GM23338 (cell line): ENCODE data around the gene MATK. TPM values are rescaled to one million over a fixed set of nuclear protein-coding genes. Genes with fewer than 3 reads are reported as not detected.

ENCODE experiments used
- ATAC-seq: fragments of 200-7000 bp; cut with Tn5 transposase; 3 replicates; pipeline ENCODE4 v1.9.1; 2020
- DNase-seq: peaks from one replicate; pipeline ENCODE4 v3.0.0-alpha.2; 2015; ENCODE audit warnings: low spot score
- H2AFZ ChIP-seq: fragments of 200-600 bp; sonication (generic); 2 replicates; pipeline ENCODE4 v1.8.0; 2016; ENCODE audit warnings: antibody characterized with exemption, mild to moderate bottlenecking, moderate library complexity
- H3F3A ChIP-seq: fragments of 200-600 bp; sonication (generic); replicated peaks from 2 replicates; pipeline ENCODE4 v1.8.0; 2017; ENCODE audit warnings: antibody characterized with exemption, mixed run types, low read depth
- H3K27ac ChIP-seq: fragments of 200-600 bp; sonication (generic); 2 replicates; pipeline ENCODE4 v1.6.1; 2016; ENCODE audit warnings: low read depth
- H3K27me3 ChIP-seq: fragments of 200-600 bp; sonication (generic); 2 replicates; pipeline ENCODE4 v1.8.0; 2016; ENCODE audit warnings: mild to moderate bottlenecking, mixed run types, moderate library complexity; ENCODE audit not compliant: insufficient read depth
- H3K36me3 ChIP-seq: fragments of 200-600 bp; sonication (generic); 2 replicates; pipeline ENCODE4 v1.8.0; 2016; ENCODE audit warnings: mild to moderate bottlenecking; ENCODE audit not compliant: insufficient read depth
- H3K4me1 ChIP-seq: fragments of 200-600 bp; sonication (generic); 2 replicates; pipeline ENCODE4 v1.8.0; 2016; ENCODE audit warnings: mild to moderate bottlenecking, moderate library complexity; ENCODE audit not compliant: insufficient read depth
- H3K4me2 ChIP-seq: fragments of 200-600 bp; sonication (generic); 2 replicates; pipeline ENCODE4 v1.7.1; 2017; ENCODE audit warnings: mixed run types
- H3K4me3 ChIP-seq: fragments of 200-600 bp; sonication (generic); 2 replicates; pipeline ENCODE4 v1.6.1; 2016; ENCODE audit warnings: mixed run types
- H3K79me2 ChIP-seq: fragments of 200-600 bp; sonication (generic); replicated peaks from 2 replicates; pipeline ENCODE4 v1.8.0; 2017; ENCODE audit warnings: mild to moderate bottlenecking; ENCODE audit not compliant: insufficient read depth
- H3K9me2 ChIP-seq: fragments of 200-600 bp; sonication (generic); 2 replicates; pipeline ENCODE4 v1.8.0; 2017; ENCODE audit not compliant: insufficient read depth
- H4K20me1 ChIP-seq: fragments of 200-600 bp; sonication (generic); replicated peaks from 2 replicates; pipeline ENCODE4 v1.8.0; 2017; ENCODE audit warnings: mild to moderate bottlenecking; ENCODE audit not compliant: insufficient read depth
- H3K27ac Mint-ChIP-seq: 2 replicates; pipeline ENCODE4 v1.8.0; 2020; ENCODE audit warnings: inconsistent platforms, mild to moderate bottlenecking, moderate library complexity, mixed read lengths
- H3K27me3 Mint-ChIP-seq: 3 replicates; pipeline ENCODE4 v1.8.0; 2022; ENCODE audit warnings: low read depth, mild to moderate bottlenecking, moderate library complexity, mixed read lengths, inconsistent platforms; ENCODE audit not compliant: insufficient read depth, poor library complexity
- H3K36me3 Mint-ChIP-seq: 3 replicates; pipeline ENCODE4 v1.8.0; 2021; ENCODE audit warnings: low read depth, mild to moderate bottlenecking, inconsistent platforms, moderate library complexity, mixed read lengths
- H3K4me1 Mint-ChIP-seq: 3 replicates; pipeline ENCODE4 v1.8.0; 2020; ENCODE audit warnings: mild to moderate bottlenecking, inconsistent platforms, mixed read lengths
- H3K4me3 Mint-ChIP-seq: 3 replicates; pipeline ENCODE4 v1.8.0; 2021; ENCODE audit warnings: moderate library complexity, mild to moderate bottlenecking, inconsistent platforms, mixed read lengths
- H3K9me3 Mint-ChIP-seq: 3 replicates; pipeline ENCODE4 v1.8.0; 2020; ENCODE audit warnings: moderate library complexity, mild to moderate bottlenecking, inconsistent platforms, mixed read lengths
- ETS1 ChIP-seq: IDR thresholded peaks from 2 replicates; pipeline ENCODE4 v1.6.1; 2016; ENCODE audit warnings: antibody characterized with exemption
- EZH2phosphoT487 ChIP-seq: fragments of 200-600 bp; sonication (generic); IDR thresholded peaks from one replicate; pipeline ENCODE4 v1.8.1; 2018; ENCODE audit warnings: antibody characterized with exemption; ENCODE audit not compliant: unreplicated experiment
- JUNB ChIP-seq: IDR thresholded peaks from one replicate; pipeline ENCODE4 v1.6.1; 2016; ENCODE audit warnings: antibody characterized with exemption; ENCODE audit not compliant: unreplicated experiment
- POLR2AphosphoS5 ChIP-seq: IDR thresholded peaks from 2 replicates; pipeline ENCODE4 v1.6.1; 2016; ENCODE audit warnings: antibody characterized with exemption, low read depth
- STAT1 ChIP-seq: IDR thresholded peaks from one replicate; pipeline ENCODE4 v1.6.1; 2016; ENCODE audit warnings: antibody characterized with exemption; ENCODE audit not compliant: unreplicated experiment
- ZNF462 ChIP-seq: fragments of 250-450 bp; sonication (Bioruptor Pico); IDR thresholded peaks from 2 replicates; pipeline ENCODE4 v1.5.0; 2020; ENCODE audit warnings: mild to moderate bottlenecking, moderate library complexity
- polyA plus RNA-seq: library from polyadenylated mRNA; unstranded; fragments of >200 nt; fragmentation: Nextera tagmentation; extraction: Ambion mirVana; gene quantifications from 2 replicates; pipeline ENCODE4 v1.2.1, GENCODE V29; 2016
- total RNA-seq: library from RNA; depleted of rRNA; stranded (reverse); fragments of >200 nt; shearing (Covaris generic); gene quantifications from 2 replicates; pipeline ENCODE4 v1.2.3, GENCODE V29; 2014
- TF ChIP-seq, protein P1 (sequence below), 2 experiments: fragments of 200-600 bp in 1 of 2; sonication (generic) in 1 of 2; conservative IDR thresholded peaks; 2 replicates each; pipeline versions ENCODE4 v1.5.1 to v1.6.1; 2016 to 2017; ENCODE audit warnings: antibody characterized with exemption in 2 of 2, low read depth in 2 of 2, mild to moderate bottlenecking in 2 of 2, moderate library complexity in 1 of 2

Gene MATK
- total and polyA plus RNA-seq, 2 experiments from 2014 or later, result 13.4 to 21.4 TPM

DNA sequence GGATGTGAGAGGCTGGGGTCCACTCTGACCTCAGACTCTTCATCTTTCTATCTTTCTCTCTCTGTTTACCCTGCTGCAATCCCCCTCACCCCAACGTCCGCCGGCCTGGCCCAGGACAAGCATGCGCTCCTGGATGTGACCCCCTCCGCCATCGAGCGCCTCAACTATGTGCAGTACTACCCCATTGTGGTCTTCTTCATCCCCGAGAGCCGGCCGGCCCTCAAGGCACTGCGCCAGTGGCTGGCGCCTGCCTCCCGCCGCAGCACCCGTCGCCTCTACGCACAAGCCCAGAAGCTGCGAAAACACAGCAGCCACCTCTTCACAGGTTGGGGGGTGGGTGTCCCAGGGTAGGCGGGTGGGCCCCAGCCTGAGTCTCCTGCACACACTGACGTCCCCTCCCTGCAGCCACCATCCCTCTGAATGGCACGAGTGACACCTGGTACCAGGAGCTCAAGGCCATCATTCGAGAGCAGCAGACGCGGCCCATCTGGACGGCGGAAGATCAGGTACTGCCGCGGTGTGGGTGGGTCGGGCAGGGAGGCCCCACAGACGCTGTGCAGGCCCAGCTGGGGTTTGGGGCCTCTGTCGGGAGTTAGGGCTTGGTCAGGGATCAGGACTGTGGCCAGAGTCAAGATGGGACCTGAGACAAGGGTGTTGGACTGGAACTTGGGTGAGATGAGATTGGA lies 39.7 kb downstream of the MATK start (continued):
- TF ChIP-seq ZNF462 (CRISPR knock-in tag), result no peak
- no peak for TF ChIP-seq STAT1
- TF ChIP-seq EZH2phosphoT487, result no peak
- TF ChIP-seq JUNB, result no peak

- Histone ChIP-seq H3K27me3 (no peaks in the 10 kb centered on the region), H3K27ac (no peak overlapping the region), H2AFZ (no peak overlapping the region), H3K36me3 (no peaks in the 10 kb centered on the region), H3K4me1 (no peaks in the 10 kb centered on the region), H3K4me3 (no peak overlapping the region), H3F3A (no peaks in the 10 kb centered on the region), H4K20me1 (no peaks in the 10 kb centered on the region), H3K9me2 (no peaks in the 10 kb centered on the region), H3K4me2 (no peak overlapping the region), H3K79me2 (no peaks in the 10 kb centered on the region)
- Mint-ChIP-seq H3K27me3 (peaks cover 6% of the 10 kb centered on the region), H3K9me3 (no peaks in the 10 kb centered on the region), H3K36me3 (peaks cover 7% of the 10 kb centered on the region; the same call in 2 of the 3 replicates), H3K4me3 (no peak overlapping the region), H3K27ac (no peak overlapping the region), H3K4me1 (no peaks in the 10 kb centered on the region)
- ATAC-seq (no peak), DNase-seq (no peak)
- TF ChIP-seq, protein P1, sequence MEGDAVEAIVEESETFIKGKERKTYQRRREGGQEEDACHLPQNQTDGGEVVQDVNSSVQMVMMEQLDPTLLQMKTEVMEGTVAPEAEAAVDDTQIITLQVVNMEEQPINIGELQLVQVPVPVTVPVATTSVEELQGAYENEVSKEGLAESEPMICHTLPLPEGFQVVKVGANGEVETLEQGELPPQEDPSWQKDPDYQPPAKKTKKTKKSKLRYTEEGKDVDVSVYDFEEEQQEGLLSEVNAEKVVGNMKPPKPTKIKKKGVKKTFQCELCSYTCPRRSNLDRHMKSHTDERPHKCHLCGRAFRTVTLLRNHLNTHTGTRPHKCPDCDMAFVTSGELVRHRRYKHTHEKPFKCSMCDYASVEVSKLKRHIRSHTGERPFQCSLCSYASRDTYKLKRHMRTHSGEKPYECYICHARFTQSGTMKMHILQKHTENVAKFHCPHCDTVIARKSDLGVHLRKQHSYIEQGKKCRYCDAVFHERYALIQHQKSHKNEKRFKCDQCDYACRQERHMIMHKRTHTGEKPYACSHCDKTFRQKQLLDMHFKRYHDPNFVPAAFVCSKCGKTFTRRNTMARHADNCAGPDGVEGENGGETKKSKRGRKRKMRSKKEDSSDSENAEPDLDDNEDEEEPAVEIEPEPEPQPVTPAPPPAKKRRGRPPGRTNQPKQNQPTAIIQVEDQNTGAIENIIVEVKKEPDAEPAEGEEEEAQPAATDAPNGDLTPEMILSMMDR (conservative IDR thresholded peaks at IDR 0.05; ENCODE audit: low read depth in 2 of 2), result no peak
- no peak for TF ChIP-seq POLR2AphosphoS5
- TF ChIP-seq EZH2phosphoT487, result no peak
- TF ChIP-seq ETS1, result no peak
Measured at GRCh38 chr19:3745363-3746045, 40.7 kb downstream of the MATK start.
